Neural cell (in vitro differentiated cells): ENCODE measurements around the gene URB1. TPM values are rescaled to one million over a fixed set of nuclear protein-coding genes. Genes with fewer than 3 reads are reported as not detected.

Experiments
- H2AFZ ChIP-seq: fragments of 200-600, 300-800 bp; sonication (generic), shearing (Covaris generic); 2 replicates; pipeline ENCODE4 v1.6.0; 2014; ENCODE audit warnings: low read depth, mild to moderate bottlenecking, antibody characterized with exemption, low read length, moderate library complexity
- H3F3A ChIP-seq: fragments of 200-600 bp; shearing (Covaris generic); 2 replicates; pipeline ENCODE4 v1.6.1; 2016; ENCODE audit warnings: mild to moderate bottlenecking, moderate library complexity, mixed read lengths, antibody characterized with exemption, low read length; ENCODE audit not compliant: insufficient read depth, poor library complexity, severe bottlenecking
- H3K27ac ChIP-seq: fragments of 200-600, 300-800 bp; sonication (generic), shearing (Covaris generic); 2 replicates; pipeline ENCODE4 v1.5.1; 2014; ENCODE audit warnings: mild to moderate bottlenecking, low read length, moderate library complexity
- H3K27me3 ChIP-seq: fragments of 300-800, 200-600 bp; sonication (generic), shearing (Covaris generic); 2 replicates; pipeline ENCODE4 v1.6.0; 2014; ENCODE audit warnings: mild to moderate bottlenecking, low read depth, low read length, moderate library complexity; ENCODE audit not compliant: insufficient read depth
- H3K36me3 ChIP-seq: fragments of 300-800, 200-600 bp; sonication (generic), shearing (Covaris generic); 2 replicates; pipeline ENCODE4 v1.5.1; 2014; ENCODE audit warnings: mild to moderate bottlenecking, antibody characterized with exemption, low read length, moderate library complexity; ENCODE audit not compliant: insufficient read depth
- H3K4me2 ChIP-seq: fragments of 300-800, 200-600 bp; sonication (generic), shearing (Covaris generic); 2 replicates; pipeline ENCODE4 v1.6.0; 2014; ENCODE audit warnings: mild to moderate bottlenecking, low read length
- H3K4me3 ChIP-seq: fragments of 300-800, 200-600 bp; sonication (generic), shearing (Covaris generic); 2 replicates; pipeline ENCODE4 v1.5.1; 2014; ENCODE audit warnings: mild to moderate bottlenecking, low read length, moderate library complexity
- H3K79me2 ChIP-seq: fragments of 200-600 bp; shearing (Covaris generic); replicated peaks from 2 replicates; pipeline ENCODE4 v1.6.0; 2014; ENCODE audit warnings: mild to moderate bottlenecking, low read length, moderate library complexity; ENCODE audit not compliant: insufficient read depth
- H3K9ac ChIP-seq: fragments of 300-800, 200-600 bp; sonication (generic), shearing (Covaris generic); 2 replicates; pipeline ENCODE4 v1.6.1; 2016; ENCODE audit warnings: mild to moderate bottlenecking, low read length, mixed read lengths
- H3K9me2 ChIP-seq: fragments of 200-600 bp; shearing (Covaris generic); 2 replicates; pipeline ENCODE4 v1.6.1; 2016; ENCODE audit warnings: mild to moderate bottlenecking, low read length, mixed read lengths; ENCODE audit not compliant: insufficient read depth
- H3K9me3 ChIP-seq: fragments of 200-600, 300-800 bp; sonication (generic), shearing (Covaris generic); 2 replicates; pipeline ENCODE4 v1.6.1; 2016; ENCODE audit warnings: mild to moderate bottlenecking, mixed run types, low read length, moderate library complexity, mixed read lengths
- H4K20me1 ChIP-seq: fragments of 200-600 bp; shearing (Covaris generic); 2 replicates; pipeline ENCODE4 v1.6.1; 2016; ENCODE audit warnings: mild to moderate bottlenecking, mixed run types; ENCODE audit not compliant: insufficient read depth
- CTCF ChIP-seq: fragments of 450-650 bp; IDR thresholded peaks from 2 replicates; pipeline ENCODE4 v1.5.1; 2014; ENCODE audit warnings: antibody characterized with exemption, mild to moderate bottlenecking, moderate library complexity; ENCODE audit not compliant: poor library complexity, severe bottlenecking
- EP300 ChIP-seq: fragments of 450-650 bp; conservative IDR thresholded peaks from 2 replicates; pipeline ENCODE4 v1.6.1; 2014; ENCODE audit warnings: antibody characterized with exemption, mild to moderate bottlenecking, moderate library complexity; ENCODE audit not compliant: poor library complexity, severe bottlenecking
- EZH2 ChIP-seq: fragments of 200-600, 300-800 bp; shearing (Covaris generic), sonication (generic); IDR thresholded peaks from 2 replicates; pipeline ENCODE4 v1.6.1; 2014; ENCODE audit warnings: antibody characterized with exemption, low read length, borderline replicate concordance, mild to moderate bottlenecking; ENCODE audit not compliant: insufficient read depth, poor library complexity, severe bottlenecking
- MXI1 ChIP-seq: fragments of 450-650 bp; conservative IDR thresholded peaks from 2 replicates; pipeline ENCODE4 v1.6.1; 2014; ENCODE audit warnings: antibody characterized with exemption, mild to moderate bottlenecking; ENCODE audit not compliant: poor library complexity, severe bottlenecking
- POLR2AphosphoS5 ChIP-seq: IDR thresholded peaks from 2 replicates; pipeline ENCODE4 v1.6.1; 2012
- RAD21 ChIP-seq: fragments of 450-650 bp; conservative IDR thresholded peaks from 2 replicates; pipeline ENCODE4 v1.6.1; 2014; ENCODE audit warnings: antibody characterized with exemption, mild to moderate bottlenecking, moderate library complexity
- REST ChIP-seq: IDR thresholded peaks from 2 replicates; pipeline ENCODE4 v1.6.1; 2012; ENCODE audit warnings: borderline replicate concordance
- SMC3 ChIP-seq: fragments of 450-650 bp; conservative IDR thresholded peaks from 2 replicates; pipeline ENCODE4 v1.6.1; 2014; ENCODE audit warnings: antibody characterized with exemption, mild to moderate bottlenecking, moderate library complexity; ENCODE audit not compliant: poor library complexity
- TAF1 ChIP-seq: IDR thresholded peaks from 2 replicates; pipeline ENCODE4 v1.6.1; 2012; ENCODE audit warnings: low read depth
- polyA plus RNA-seq: library from polyadenylated mRNA; depleted of rRNA; stranded (reverse); fragments of >200 nt; gene quantifications from 2 replicates; pipeline ENCODE4 v1.2.3, GENCODE V29; 2014

The URB1 gene
- polyA plus RNA-seq, 1 donor from 2014 or later: 4.4 TPM

DNA sequence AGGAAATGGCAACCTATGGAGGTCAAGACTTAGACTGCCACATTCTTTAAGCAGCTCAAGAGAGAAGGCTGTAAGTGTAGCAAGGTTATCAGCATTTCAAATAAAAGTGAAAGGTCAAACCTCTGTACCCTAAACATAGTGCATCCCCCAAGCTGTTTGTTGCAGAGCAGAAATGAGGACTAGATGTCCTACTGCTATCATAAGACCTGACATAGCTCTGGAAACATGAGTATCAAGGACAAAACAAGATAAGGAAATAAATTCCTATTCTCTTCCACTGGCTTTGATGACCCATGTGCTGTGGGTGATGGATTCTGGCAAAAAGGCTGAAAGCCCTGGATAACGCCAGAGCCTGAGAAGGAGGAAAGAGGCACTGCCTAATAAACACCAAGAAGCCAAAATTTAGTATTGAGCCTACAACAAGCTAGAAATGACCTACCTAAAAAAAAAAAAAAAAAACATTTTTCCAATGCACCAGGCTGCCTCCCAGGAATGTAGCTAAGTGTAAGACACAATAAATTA lies 35.9 kb downstream of the URB1 start:
- no peaks in the 10 kb centered on the region for H3F3A ChIP-seq
- H2AFZ ChIP-seq: no peak overlapping the region
- no peak overlapping the region for H3K9ac ChIP-seq
- peaks cover 13% of the 10 kb centered on the region for H3K36me3 ChIP-seq
- no peaks in the 10 kb centered on the region for H3K79me2 ChIP-seq
- no peak overlapping the region for H3K4me2 ChIP-seq
- H3K9me2 ChIP-seq: no peaks in the 10 kb centered on the region
- H4K20me1 ChIP-seq: no peaks in the 10 kb centered on the region
- no peak overlapping the region for H3K4me3 ChIP-seq
- no peaks in the 10 kb centered on the region for H3K27me3 ChIP-seq
- no peak for TF ChIP-seq SMC3
- no peak for TF ChIP-seq MXI1
- no peak for TF ChIP-seq CTCF
- TF ChIP-seq EZH2: no peak
- TF ChIP-seq EP300: no peak
- TF ChIP-seq RAD21: no peak
- TF ChIP-seq TAF1: no peak
- no peak for TF ChIP-seq POLR2AphosphoS5
- no peak for TF ChIP-seq REST
- no peaks in the 10 kb centered on the region for H3K9me3 ChIP-seq
- H3K27ac ChIP-seq: no peak overlapping the region

DNA sequence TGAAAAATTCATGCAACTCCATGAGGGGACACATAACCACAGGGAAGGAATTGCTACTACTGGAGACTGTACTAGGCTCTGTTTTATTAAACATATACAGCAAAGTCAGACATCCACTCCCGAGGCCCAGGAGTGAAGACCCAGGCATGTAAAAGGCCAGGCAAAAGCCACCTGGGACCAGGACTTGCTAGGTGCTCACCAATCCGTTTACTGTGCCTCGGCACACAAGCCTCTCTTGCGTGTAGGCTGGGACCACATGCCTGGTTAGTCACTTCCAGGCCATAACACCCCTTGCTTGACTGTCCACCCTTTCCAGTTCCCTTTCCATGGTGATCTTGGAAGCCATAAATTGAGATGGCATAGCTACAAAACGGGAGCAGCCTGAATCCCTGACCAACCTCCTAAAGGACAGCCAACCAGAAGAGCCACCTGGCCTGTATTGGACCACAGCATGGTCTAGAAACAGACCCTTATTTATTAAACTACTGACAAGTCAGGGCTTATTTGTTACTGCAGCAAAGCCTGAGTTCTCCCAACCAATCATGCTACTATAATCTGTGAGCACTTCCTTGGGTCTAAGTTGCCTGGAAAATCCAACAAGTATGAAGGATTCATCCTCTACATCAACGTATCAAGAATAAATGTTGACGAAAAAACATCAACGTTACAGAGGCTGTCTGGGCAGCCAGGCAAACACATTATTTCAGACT lies 39.7 kb downstream of the URB1 start:
- Histone ChIP-seq H3K36me3 (peaks cover 13% of the 10 kb centered on the region), H3K79me2 (no peaks in the 10 kb centered on the region), H3K9me3 (no peaks in the 10 kb centered on the region), H3K27me3 (no peaks in the 10 kb centered on the region), H3K4me3 (no peak overlapping the region), H3K27ac (no peak overlapping the region), H3F3A (no peaks in the 10 kb centered on the region), H4K20me1 (no peaks in the 10 kb centered on the region), H2AFZ (no peak overlapping the region), H3K9me2 (no peaks in the 10 kb centered on the region), H3K9ac (no peak overlapping the region), H3K4me2 (no peak overlapping the region)
- TF ChIP-seq TAF1 (no peak), SMC3 (no peak), MXI1 (no peak)
